HG03460 (cell line): Measurements from ENCODE around the gene GRID2.

ENCODE experiments used
- ATAC-seq: cut with Tn5 transposase; IDR thresholded peaks from one replicate; pipeline ENCODE4 v1.9.1; 2021; ENCODE audit not compliant: unreplicated experiment

Gene GRID2

GRCh38 chr4:92885632-92886031 is 581.9 kb downstream of the GRID2 start:
- no peak for ATAC-seq

- no peak for ATAC-seq
Observed at GRCh38 chr4:92952426-92952825, 648.7 kb downstream of the GRID2 start.

- ATAC-seq = no peak
Observed at GRCh38 chr4:92952897-92953296, 649.1 kb downstream of the GRID2 start.

- no peak for ATAC-seq
Observed at GRCh38 chr4:92953462-92953861, 649.7 kb downstream of the GRID2 start.

- ATAC-seq = no peak
Observed at GRCh38 chr4:92961881-92962280, 658.1 kb downstream of the GRID2 start.

- no peak for ATAC-seq
Observed at GRCh38 chr4:92962831-92963230, 659.1 kb downstream of the GRID2 start.

GRCh38 chr4:92968556-92968955 is 664.8 kb downstream of the GRID2 start:
- ATAC-seq = no peak

- ATAC-seq = no peak
Observed at GRCh38 chr4:92968996-92969395, 665.2 kb downstream of the GRID2 start.

GRCh38 chr4:92969650-92970379 is 666.0 kb downstream of the GRID2 start:
- no peak for ATAC-seq

- ATAC-seq = no peak
Observed at GRCh38 chr4:92970996-92971395, 667.2 kb downstream of the GRID2 start.

GRCh38 chr4:92988301-92988700 is 684.5 kb downstream of the GRID2 start:
- ATAC-seq = no peak

- ATAC-seq = no peak
Observed at GRCh38 chr4:92992758-92993157, 689.0 kb downstream of the GRID2 start.

GRCh38 chr4:92994727-92995126 is 691.0 kb downstream of the GRID2 start:
- ATAC-seq = no peak

GRCh38 chr4:92996533-92996932 is 692.8 kb downstream of the GRID2 start:
- no peak for ATAC-seq

GRCh38 chr4:93000910-93001309 is 697.1 kb downstream of the GRID2 start:
- ATAC-seq = no peak

GRCh38 chr4:93002240-93002639 is 698.5 kb downstream of the GRID2 start:
- no peak for ATAC-seq

- ATAC-seq = no peak
Observed at GRCh38 chr4:93016350-93016749, 712.6 kb downstream of the GRID2 start.

- ATAC-seq = no peak
Observed at GRCh38 chr4:93018243-93018642, 714.5 kb downstream of the GRID2 start.

GRCh38 chr4:93018806-93019205 is 715.0 kb downstream of the GRID2 start:
- ATAC-seq = no peak

- no peak for ATAC-seq
Observed at GRCh38 chr4:93029769-93030168, 726.0 kb downstream of the GRID2 start.

- no peak for ATAC-seq
Observed at GRCh38 chr4:93030670-93031069, 726.9 kb downstream of the GRID2 start.

- ATAC-seq = no peak
Observed at GRCh38 chr4:93031431-93032098, 727.8 kb downstream of the GRID2 start.

- ATAC-seq = no peak
Observed at GRCh38 chr4:93042746-93043145, 739.0 kb downstream of the GRID2 start.
